GM12878 (cell line): ENCODE measurements around the gene DRD2. TPM values are rescaled to one million over a fixed set of nuclear protein-coding genes. Genes with fewer than 3 reads are reported as not detected.

Source experiments
- ATAC-seq: fragments of 200-7000 bp; cut with Tn5 transposase; 3 replicates; pipeline ENCODE4 v1.9.1; 2020; ENCODE audit warnings: mild to moderate bottlenecking, moderate library complexity
- BruUV-seq: library from RNA; stranded (reverse); fragments of 400-500 nt; replicated peaks from 2 replicates; lab custom pipeline; 2021; lab: Mats Ljungman, UMichigan
- CTCF ChIA-PET: fragments of 300-600 bp; sonication (Branson Sonifier 250); formaldehyde crosslinking; extraction: SDS; loops from one replicate; lab custom pipeline; 2021; ENCODE audit warnings: inconsistent platforms; lab: Yijun Ruan, JAX
- POLR2A ChIA-PET: fragments of 350-600 bp; formaldehyde crosslinking; extraction: SDS; loops from one replicate; lab custom pipeline; 2021; ENCODE audit warnings: inconsistent platforms; lab: Charles Lee
- RAD21 ChIA-PET: fragments of 300-600 bp; sonication (Branson Sonifier 250); formaldehyde crosslinking; loops from one replicate; lab custom pipeline; 2023; ENCODE audit warnings: antibody characterized with exemption; ENCODE audit not compliant: unreplicated experiment; lab: Charles Lee
- SMC1A ChIA-PET: fragments of 300-600 bp; sonication (Branson Sonifier 250); formaldehyde crosslinking; loops from one replicate; lab custom pipeline; 2023; ENCODE audit not compliant: unreplicated experiment, uncharacterized antibody; lab: Charles Lee
- DNase-seq: peaks from one replicate; pipeline ENCODE4 v3.0.0-alpha.2; 2011; ENCODE audit warnings: low read depth, low spot score
- FAIRE-seq: peaks from 3 replicates; lab custom pipeline; 2011; peaks lifted over from hg19 to GRCh38; lab: Jason Lieb, UNC
- H2AFZ ChIP-seq: 2 replicates; pipeline ENCODE4 v1.6.0; 2011; ENCODE audit warnings: low read depth, low read length, control low read depth; ENCODE audit not compliant: control insufficient read depth
- H3K27ac ChIP-seq: 2 replicates; pipeline ENCODE4 v1.5.1; 2011; ENCODE audit warnings: control low read depth; ENCODE audit not compliant: control insufficient read depth, insufficient read depth
- H3K27me3 ChIP-seq, 2 experiments: replicated peaks in 1 of 2; 2 replicates each; pipeline versions ENCODE4 v1.6.0 to v1.6.1; 2011; ENCODE audit warnings: low read length in 1 of 2; ENCODE audit not compliant: control insufficient read depth in 2 of 2, insufficient read depth in 2 of 2
- H3K36me3 ChIP-seq, 2 experiments: 2 replicates each; pipeline ENCODE4 v1.5.1; 2011; ENCODE audit warnings: low read length in 1 of 2; ENCODE audit not compliant: control insufficient read depth in 2 of 2, insufficient read depth in 2 of 2
- H3K4me1 ChIP-seq: 2 replicates; pipeline ENCODE4 v1.6.1; 2011; ENCODE audit warnings: mild to moderate bottlenecking, low read length, moderate library complexity, mixed read lengths; ENCODE audit not compliant: control insufficient read depth, insufficient read depth
- H3K4me2 ChIP-seq: 2 replicates; pipeline ENCODE4 v1.6.0; 2011; ENCODE audit warnings: control low read depth; ENCODE audit not compliant: control insufficient read depth, insufficient read depth
- H3K4me3 ChIP-seq: fragments of 200-600 bp; sonication (generic); 2 replicates; pipeline ENCODE4 v1.5.1; 2016
- H3K79me2 ChIP-seq: 2 replicates; pipeline ENCODE4 v1.6.0; 2011; ENCODE audit warnings: low read length; ENCODE audit not compliant: control insufficient read depth, insufficient read depth
- H3K9ac ChIP-seq: 2 replicates; pipeline ENCODE4 v1.8.0; 2011; ENCODE audit warnings: low read length, control low read depth, mixed read lengths; ENCODE audit not compliant: control insufficient read depth, insufficient read depth
- H3K9me3 ChIP-seq: replicated peaks from 3 replicates; pipeline ENCODE4 v1.5.1; 2011; ENCODE audit warnings: mild to moderate bottlenecking, low read length; ENCODE audit not compliant: control insufficient read depth, insufficient read depth
- H4K20me1 ChIP-seq: 2 replicates; pipeline ENCODE4 v1.6.0; 2011; ENCODE audit not compliant: control insufficient read depth, insufficient read depth
- BMI1 ChIP-seq: fragments of 450-650 bp; IDR thresholded peaks from 2 replicates; pipeline ENCODE4 v1.6.1; 2016; ENCODE audit warnings: mild to moderate bottlenecking, moderate library complexity, borderline replicate concordance
- CBX3 ChIP-seq: fragments of 200-600 bp; sonication (generic); IDR thresholded peaks from 2 replicates; pipeline ENCODE4 v1.6.1; 2016; ENCODE audit warnings: low read depth, borderline replicate concordance
- EZH2 ChIP-seq: IDR thresholded peaks from 2 replicates; pipeline ENCODE4 v1.6.1; 2012; ENCODE audit warnings: low read depth, mild to moderate bottlenecking, control low read depth, inconsistent platforms, low read length, borderline replicate concordance; ENCODE audit not compliant: control insufficient read depth
- FOXK2 ChIP-seq: fragments of 450-650 bp; IDR thresholded peaks from 2 replicates; pipeline ENCODE4 v1.6.1; 2017; ENCODE audit warnings: mild to moderate bottlenecking, moderate library complexity
- HDAC6 ChIP-seq: fragments of 200-600 bp; sonication (generic); IDR thresholded peaks from one replicate; pipeline ENCODE4 v1.8.0; 2017; ENCODE audit warnings: antibody characterized with exemption; ENCODE audit not compliant: unreplicated experiment
- IRF4 ChIP-seq: IDR thresholded peaks from 2 replicates; pipeline ENCODE4 v1.6.1; 2011; ENCODE audit warnings: low read depth, low read length
- JUNB ChIP-seq: IDR thresholded peaks from 2 replicates; pipeline ENCODE4 v1.6.1; 2016; ENCODE audit warnings: antibody characterized with exemption, mild to moderate bottlenecking
- LARP7 ChIP-seq: fragments of 450-650 bp; IDR thresholded peaks from 2 replicates; pipeline ENCODE4 v1.6.1; 2017; ENCODE audit warnings: mild to moderate bottlenecking
- MAX ChIP-seq: IDR thresholded peaks from 2 replicates; pipeline ENCODE4 v1.6.1; 2012; ENCODE audit warnings: low read depth, low read length, improper control_type of control experiment
- MEF2B ChIP-seq: fragments of 450-650 bp; IDR thresholded peaks from 2 replicates; pipeline ENCODE4 v1.6.1; 2018; ENCODE audit warnings: mild to moderate bottlenecking, moderate library complexity; ENCODE audit not compliant: partially characterized antibody, poor library complexity, severe bottlenecking
- MXI1 ChIP-seq: fragments of 150-350 bp; IDR thresholded peaks from 2 replicates; pipeline ENCODE4 v1.6.1; 2011; ENCODE audit warnings: low read depth, mild to moderate bottlenecking, inconsistent platforms, low read length, improper control_type of control experiment
- MYC ChIP-seq: IDR thresholded peaks from 2 replicates; pipeline ENCODE4 v1.6.1; 2011; ENCODE audit warnings: mild to moderate bottlenecking, low read length, moderate library complexity, inconsistent platforms; ENCODE audit not compliant: insufficient read depth, insufficient replicate concordance, insufficient read length, severe bottlenecking
- RAD51 ChIP-seq: fragments of 450-650 bp; IDR thresholded peaks from 2 replicates; pipeline ENCODE4 v1.6.1; 2016; ENCODE audit warnings: moderate library complexity, mild to moderate bottlenecking, inconsistent platforms
- SPI1 ChIP-seq: IDR thresholded peaks from 2 replicates; pipeline ENCODE4 v1.6.1; 2011; ENCODE audit warnings: low read depth, mild to moderate bottlenecking, low read length, moderate library complexity, borderline replicate concordance; ENCODE audit not compliant: insufficient read depth
- SUPT20H ChIP-seq: IDR thresholded peaks from 2 replicates; pipeline ENCODE4 v1.6.1; 2011; ENCODE audit warnings: low read depth, mild to moderate bottlenecking, low read length, moderate library complexity, borderline replicate concordance; ENCODE audit not compliant: control insufficient read depth
- ZBTB4 ChIP-seq: fragments of 450-650 bp; formaldehyde crosslinking; IDR thresholded peaks from 2 replicates; pipeline ENCODE4 v1.4.0; 2022; ENCODE audit warnings: mild to moderate bottlenecking, moderate library complexity
- WGBS: methylation state at CpG from one replicate; pipeline ENCODE4 v1.1.6; 2016; ENCODE audit warnings: low lambda C conversion rate; ENCODE audit not compliant: insufficient replicate concordance, insufficient coverage; ENCODE audit errors: missing lambda C conversion rate; 5-methylcytosine and 5-hydroxymethylcytosine counted together
- in situ Hi-C: fragments of 300-500 bp; cut with MboI; formaldehyde crosslinking; loops from 9 replicates; pipeline ENCODE4 v1.14.3; 2018; ENCODE audit warnings: mixed read lengths
- intact Hi-C: fragments of 100-400 bp; cut with micrococcal nuclease; formaldehyde crosslinking; loops from one replicate; pipeline ENCODE4 v1.14.2; 2022; ENCODE audit not compliant: unreplicated experiment
- polyA plus RNA-seq, 11 experiments: library from polyadenylated mRNA; depleted of rRNA in 4 of 11; unstranded in 6 of 11; stranded (reverse) in 5 of 11; fragments of >200 nt; fragmentation: Nextera tagmentation in 4 of 11; fragmentation: Illumina TruSeq in 1 of 11; extraction: Ambion mirVana in 4 of 11; extraction: Trizol in 1 of 11; gene quantifications; 1 replicate in 1 of 11; 2 replicates in 10 of 11; pipeline versions ENCODE4 v1.2.1 to v1.2.3, GENCODE V29; 2011 to 2016; ENCODE audit warnings: inconsistent platforms in 2 of 11, missing spikeins in 2 of 11, low read depth in 1 of 11
- total RNA-seq, 4 experiments: library from RNA; depleted of rRNA in 3 of 4; stranded (reverse); fragments of >200 nt in 3 of 4; fragmentation: Illumina TruSeq in 1 of 4; extraction: Trizol in 1 of 4; gene quantifications; 2 replicates each; pipeline versions ENCODE4 v1.2.1 to v1.2.3, GENCODE V29; 2013 to 2021

The DRD2 gene
- total and polyA plus RNA-seq, 10 of the 15 experiments (the other 5 are each of a cell fraction or from before 2014, with no cell fraction given) = not detected

- ATAC-seq (no peak), FAIRE-seq (no peak), DNase-seq (no peak)
- no peak overlapping the region for H2AFZ ChIP-seq
- no peaks in the 10 kb centered on the region for H4K20me1 ChIP-seq
- H3K9me3 ChIP-seq = no peaks in the 10 kb centered on the region
- in situ Hi-C loops (no loop called here), intact Hi-C loops (no loop called here)
- no peaks in the 10 kb centered on the region; a peak in 1 of 4 replicates for H3K27me3 ChIP-seq
- no TSS peak for BruUV-seq
- H3K4me1 ChIP-seq = no peaks in the 10 kb centered on the region
- ChIA-PET CTCF (no interaction called here), POLR2A (no interaction called here), SMC1A (no interaction called here), RAD21 (no interaction called here)
- no peak overlapping the region for H3K4me3 ChIP-seq
- TF ChIP-seq MXI1 (no peak), HDAC6 (no peak), MYC (no peak)
- no peak overlapping the region for H3K4me2 ChIP-seq
- H3K9ac ChIP-seq = no peak overlapping the region
- no peak overlapping the region for H3K27ac ChIP-seq
- no peaks in the 10 kb centered on the region for H3K79me2 ChIP-seq
- 45% methylated on average over 3 of the region's 3 CpGs for WGBS
- H3K36me3 ChIP-seq = no peaks in the 10 kb centered on the region
Measured at GRCh38 chr11:113373306-113373705, 101.9 kb downstream of the DRD2 start.

- FAIRE-seq (no peak), ATAC-seq (no peak), DNase-seq (no peak)
- Histone ChIP-seq H3K9me3 (no peaks in the 10 kb centered on the region), H3K27ac (no peak overlapping the region), H3K9ac (no peak overlapping the region), H2AFZ (no peak overlapping the region), H3K4me3 (no peak overlapping the region), H3K79me2 (no peaks in the 10 kb centered on the region), H3K4me2 (no peak overlapping the region), H3K36me3 (no peaks in the 10 kb centered on the region), H3K4me1 (no peaks in the 10 kb centered on the region), H3K27me3 (no peaks in the 10 kb centered on the region; a peak in 1 of 4 replicates), H4K20me1 (no peaks in the 10 kb centered on the region)
- in situ Hi-C loops (no loop called here), intact Hi-C loops (no loop called here)
- POLR2A ChIA-PET = no interaction called here
- CTCF ChIA-PET = no interaction called here
- BruUV-seq = no TSS peak
- SMC1A ChIA-PET = no interaction called here
- RAD21 ChIA-PET = no interaction called here
- 81% methylated on average over 4 of the region's 4 CpGs for WGBS
- TF ChIP-seq MAX (no peak), IRF4 (no peak), EZH2 (no peak), RAD51 (no peak), CBX3 (no peak), ZBTB4 (CRISPR knock-in tag) (no peak), SUPT20H (no peak), BMI1 (no peak), FOXK2 (no peak), LARP7 (no peak), MEF2B (no peak), SPI1 (no peak), JUNB (no peak)
Measured at GRCh38 chr11:113372309-113372708, 102.9 kb downstream of the DRD2 start.
